Hepatocyte (in vitro differentiated cells): ENCODE data around the gene ARSH. TPM values are rescaled to one million over a fixed set of nuclear protein-coding genes. Genes with fewer than 3 reads are reported as not detected.
A peak's percentile ranks its signal among the peaks of the same experiment; 100 is the strongest.
"Not testable (repeated sequence)": the region's sequence is repeated elsewhere in the genome, so short reads cannot be mapped to it uniquely, and the experiment has no call there.

Experiments used
- DNase-seq: peaks from one replicate; pipeline ENCODE4 v3.0.0-alpha.2; 2016; ENCODE audit warnings: low spot score
- H2AFZ ChIP-seq: fragments of 200-600 bp; sonication (generic); 2 replicates; pipeline ENCODE4 v1.6.0; 2016; ENCODE audit warnings: antibody characterized with exemption, mild to moderate bottlenecking
- H3K27ac ChIP-seq: fragments of 200-600 bp; sonication (generic); 2 replicates; pipeline ENCODE4 v1.5.1; 2016; ENCODE audit warnings: mild to moderate bottlenecking
- H3K27me3 ChIP-seq: fragments of 200-600 bp; sonication (generic); 2 replicates; pipeline ENCODE4 v1.6.1; 2016
- H3K36me3 ChIP-seq: fragments of 200-600 bp; sonication (generic); replicated peaks from 2 replicates; pipeline ENCODE4 v1.5.1; 2016; ENCODE audit warnings: low read depth; ENCODE audit not compliant: insufficient read depth
- H3K4me1 ChIP-seq: fragments of 200-600 bp; sonication (generic); 2 replicates; pipeline ENCODE4 v1.5.1; 2016; ENCODE audit warnings: mild to moderate bottlenecking, moderate library complexity; ENCODE audit not compliant: insufficient read depth
- H3K4me2 ChIP-seq: fragments of 200-600 bp; sonication (generic); 2 replicates; pipeline ENCODE4 v1.6.0; 2016
- H3K4me3 ChIP-seq: fragments of 200-600 bp; sonication (generic); 2 replicates; pipeline ENCODE4 v1.5.1; 2016; ENCODE audit warnings: mild to moderate bottlenecking
- H3K79me2 ChIP-seq: fragments of 200-600 bp; sonication (generic); 2 replicates; pipeline ENCODE4 v1.6.0; 2017; ENCODE audit warnings: mild to moderate bottlenecking
- H3K9me2 ChIP-seq: fragments of 200-600 bp; sonication (generic); replicated peaks from 2 replicates; pipeline ENCODE4 v1.6.0; 2017; ENCODE audit warnings: mild to moderate bottlenecking; ENCODE audit not compliant: insufficient read depth
- H3K9me3 ChIP-seq: fragments of 200-600 bp; sonication (generic); 2 replicates; pipeline ENCODE4 v1.5.1; 2016; ENCODE audit warnings: low read depth, mild to moderate bottlenecking
- H4K20me1 ChIP-seq: fragments of 200-600 bp; sonication (generic); 2 replicates; pipeline ENCODE4 v1.6.0; 2016; ENCODE audit warnings: mild to moderate bottlenecking; ENCODE audit not compliant: insufficient read depth, poor library complexity, severe bottlenecking
- EZH2 ChIP-seq: fragments of 200-600 bp; sonication (generic); IDR thresholded peaks from 2 replicates; pipeline ENCODE4 v1.6.1; 2016; ENCODE audit warnings: antibody characterized with exemption, mild to moderate bottlenecking, borderline replicate concordance
- EZH2phosphoT487 ChIP-seq: fragments of 200-600 bp; sonication (generic); IDR thresholded peaks from one replicate; pipeline ENCODE4 v1.6.1; 2018; ENCODE audit warnings: antibody characterized with exemption, mild to moderate bottlenecking, low read depth, moderate library complexity; ENCODE audit not compliant: unreplicated experiment, severe bottlenecking
- WGBS: methylation state at CpG from one replicate; pipeline ENCODE4 v1.1.6; 2016; ENCODE audit warnings: low lambda C conversion rate; ENCODE audit errors: missing lambda C conversion rate; 5-methylcytosine and 5-hydroxymethylcytosine counted together
- polyA plus RNA-seq: library from polyadenylated mRNA; unstranded; fragments of >200 nt; fragmentation: Nextera tagmentation; extraction: Ambion mirVana; gene quantifications from 2 replicates; pipeline ENCODE4 v1.2.1, GENCODE V29; 2016
- total RNA-seq: library from RNA; depleted of rRNA; stranded (reverse); fragments of >200 nt; gene quantifications from 2 replicates; pipeline ENCODE4 v1.2.3, GENCODE V29; 2014
- TF ChIP-seq, protein P1 (sequence below): fragments of 200-600 bp; sonication (generic); IDR thresholded peaks from 2 replicates; pipeline ENCODE4 v1.5.1; 2016; ENCODE audit warnings: antibody characterized with exemption, mild to moderate bottlenecking; ENCODE audit not compliant: poor library complexity

ARSH gene
- total and polyA plus RNA-seq, 2 experiments from 2014 or later, result not detected

- Histone ChIP-seq H3K9me3 (no peaks in the 10 kb centered on the region), H3K4me3 (no peak overlapping the region)
Observed at GRCh38 chrX:2962381-2962780, 44.0 kb upstream of the ARSH start.

DNA sequence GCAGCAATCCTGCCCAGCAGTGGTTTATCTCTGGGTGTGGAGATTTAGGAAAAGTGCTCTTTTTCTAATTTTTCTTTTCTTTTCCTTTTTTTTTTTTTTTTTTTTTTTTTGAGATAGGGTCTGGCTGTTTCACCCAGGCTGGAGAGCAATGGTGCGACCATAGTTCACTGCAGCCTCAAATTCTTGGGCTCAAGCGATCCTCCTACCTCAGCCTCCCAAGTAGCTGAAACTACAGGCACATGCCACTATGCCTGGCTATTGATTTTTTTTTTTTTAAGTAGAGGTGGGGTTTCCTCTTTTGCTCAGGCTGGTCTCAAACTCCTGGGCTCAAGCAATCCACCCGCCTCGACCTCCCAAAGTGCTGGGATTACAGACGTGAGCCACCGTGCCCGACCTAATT, 42.9 kb upstream of the ARSH start:
- not testable (repeated sequence) for H4K20me1 ChIP-seq, H3K9me3 ChIP-seq, H3K27me3 ChIP-seq, DNase-seq, H3K9me2 ChIP-seq, H3K4me1 ChIP-seq, H3K4me3 ChIP-seq, H3K36me3 ChIP-seq
- H3K79me2 ChIP-seq, result peaks cover 21% of the 10 kb centered on the region
- WGBS, result 61% methylated on average over 7 of the region's 7 CpGs
- H3K4me2 ChIP-seq, result peak overlapping the region; percentile 65
- H3K27ac ChIP-seq, result peak overlapping the region; percentile 91
- peak overlapping the region; percentile 31 for H2AFZ ChIP-seq

More at GRCh38 chrX:2962381-2962780, 44.0 kb upstream of the ARSH start:
- H3K4me1 ChIP-seq, result peaks cover 9% of the 10 kb centered on the region
- peak; percentile 37 for DNase-seq
- TF ChIP-seq, protein P1, sequence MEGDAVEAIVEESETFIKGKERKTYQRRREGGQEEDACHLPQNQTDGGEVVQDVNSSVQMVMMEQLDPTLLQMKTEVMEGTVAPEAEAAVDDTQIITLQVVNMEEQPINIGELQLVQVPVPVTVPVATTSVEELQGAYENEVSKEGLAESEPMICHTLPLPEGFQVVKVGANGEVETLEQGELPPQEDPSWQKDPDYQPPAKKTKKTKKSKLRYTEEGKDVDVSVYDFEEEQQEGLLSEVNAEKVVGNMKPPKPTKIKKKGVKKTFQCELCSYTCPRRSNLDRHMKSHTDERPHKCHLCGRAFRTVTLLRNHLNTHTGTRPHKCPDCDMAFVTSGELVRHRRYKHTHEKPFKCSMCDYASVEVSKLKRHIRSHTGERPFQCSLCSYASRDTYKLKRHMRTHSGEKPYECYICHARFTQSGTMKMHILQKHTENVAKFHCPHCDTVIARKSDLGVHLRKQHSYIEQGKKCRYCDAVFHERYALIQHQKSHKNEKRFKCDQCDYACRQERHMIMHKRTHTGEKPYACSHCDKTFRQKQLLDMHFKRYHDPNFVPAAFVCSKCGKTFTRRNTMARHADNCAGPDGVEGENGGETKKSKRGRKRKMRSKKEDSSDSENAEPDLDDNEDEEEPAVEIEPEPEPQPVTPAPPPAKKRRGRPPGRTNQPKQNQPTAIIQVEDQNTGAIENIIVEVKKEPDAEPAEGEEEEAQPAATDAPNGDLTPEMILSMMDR, result no peak
- TF ChIP-seq EZH2phosphoT487 (no peak), EZH2 (no peak)
- no peaks in the 10 kb centered on the region for H3K9me2 ChIP-seq
- peak overlapping the region; percentile 91 for H3K27ac ChIP-seq
- 42% methylated on average over 11 of the region's 11 CpGs for WGBS
- no peaks in the 10 kb centered on the region for H4K20me1 ChIP-seq
- H3K27me3 ChIP-seq, result no peaks in the 10 kb centered on the region
- peak overlapping the region; percentile 65 for H3K4me2 ChIP-seq
- no peaks in the 10 kb centered on the region for H3K36me3 ChIP-seq
- peak overlapping the region; percentile 19 for H2AFZ ChIP-seq
- peaks cover 21% of the 10 kb centered on the region for H3K79me2 ChIP-seq

DNA sequence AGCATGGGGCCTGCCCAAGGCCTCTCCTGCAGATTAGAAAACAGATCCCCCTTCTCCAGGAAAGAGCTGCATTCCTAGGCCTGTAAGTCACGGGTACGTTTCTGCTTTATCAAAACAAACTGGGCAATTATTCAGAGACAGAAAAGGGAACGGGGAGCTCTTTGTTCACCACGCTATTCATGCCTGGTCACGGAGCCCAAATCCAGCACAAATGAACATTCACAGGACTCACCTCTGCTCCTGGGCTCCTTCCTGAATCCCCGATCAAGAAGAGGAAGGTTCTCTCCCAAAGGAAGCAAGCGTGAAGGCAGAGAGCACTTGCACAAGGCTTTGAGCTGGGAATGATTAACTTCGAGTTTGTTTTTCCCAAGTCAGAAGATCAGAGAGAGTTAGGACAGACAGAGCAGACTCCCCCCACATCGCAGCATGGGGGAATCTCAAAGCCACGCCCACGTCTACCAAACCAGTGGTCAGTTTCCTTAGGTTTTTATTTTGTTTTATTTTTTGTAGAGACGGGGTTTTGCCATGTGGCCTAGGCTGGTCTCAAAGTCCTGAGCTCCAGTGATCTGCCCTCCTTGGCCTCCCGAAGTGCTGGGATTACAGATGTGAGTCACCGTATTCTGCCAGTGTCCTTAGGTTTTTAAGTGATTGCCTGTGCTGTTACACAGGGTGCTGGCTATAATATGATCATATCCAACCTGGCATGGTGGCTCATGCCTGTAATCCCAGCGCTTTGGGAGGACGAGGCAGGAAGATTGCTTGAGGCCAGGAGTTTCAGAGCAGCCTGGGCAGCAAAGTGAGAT, 42.2 kb upstream of the ARSH start:
- peak; percentile 65 for DNase-seq
- not testable (repeated sequence) for H3K9me3 ChIP-seq, H3K36me3 ChIP-seq, H3K4me3 ChIP-seq, H4K20me1 ChIP-seq, H3K27me3 ChIP-seq, H3K9me2 ChIP-seq, H3K4me1 ChIP-seq
- H2AFZ ChIP-seq, result peak overlapping the region; percentile 31
- WGBS, result 27% methylated on average over 16 of the region's 16 CpGs
- H3K4me2 ChIP-seq, result peak overlapping the region; percentile 65
- H3K27ac ChIP-seq, result peak overlapping the region; percentile 91
- H3K79me2 ChIP-seq, result peaks cover 21% of the 10 kb centered on the region

GRCh38 chrX:2965965-2966364, 40.4 kb upstream of the ARSH start:
- H3K4me3 ChIP-seq, result no peak overlapping the region
- H3K4me2 ChIP-seq, result no peak overlapping the region
- no peak for DNase-seq
- H3K27ac ChIP-seq, result peak overlapping the region; percentile 91
- 93% methylated on average over 6 of the region's 6 CpGs for WGBS
- H3K36me3 ChIP-seq, result no peaks in the 10 kb centered on the region
- TF ChIP-seq, protein P1, result no peak
- TF ChIP-seq EZH2phosphoT487, result no peak
- TF ChIP-seq EZH2, result no peak
- no peaks in the 10 kb centered on the region for H3K27me3 ChIP-seq
- no peaks in the 10 kb centered on the region for H3K9me3 ChIP-seq
- peaks cover 13% of the 10 kb centered on the region for H3K79me2 ChIP-seq
- peaks cover 9% of the 10 kb centered on the region for H3K4me1 ChIP-seq
- H4K20me1 ChIP-seq, result no peaks in the 10 kb centered on the region
- H3K9me2 ChIP-seq, result no peaks in the 10 kb centered on the region
- H2AFZ ChIP-seq, result no peak overlapping the region
